ENCODE measurements around the gene AKAP6.

GRCh38 chr14:32809255-32809654 lies 480.2 kb downstream of the AKAP6 start:
- TF ChIP-seq TAF7 (optimal IDR thresholded peaks at IDR 0.05; ENCODE audit: borderline replicate concordance, low read depth, low read length) (no peak), EP300 (IDR thresholded peaks at IDR 0.05; ENCODE audit: borderline replicate concordance in 1 of 2, low read depth in 2 of 2, low read length in 2 of 2) (no peak), RAD21 (IDR thresholded peaks at IDR 0.05 in 1 of 2, conservative IDR thresholded peaks at IDR 0.05 in 1 of 2; ENCODE audit: low read depth in 2 of 2, low read length in 2 of 2) (no peak), POLR2AphosphoS5 (IDR thresholded peaks at IDR 0.05; ENCODE audit: low read depth, low read length) (no peak), CTCF (IDR thresholded peaks at IDR 0.05; ENCODE audit: control extremely low read depth in 1 of 3, insufficient read depth in 1 of 3, low read depth in 1 of 3, low read length in 3 of 3) (no peak), CBX5 (IDR thresholded peaks at IDR 0.05; ENCODE audit: low read depth, low read length) (no peak), POLR2A (IDR thresholded peaks at IDR 0.05; ENCODE audit: control extremely low read depth in 1 of 2, low read depth in 2 of 2, low read length in 2 of 2) (no peak)
